ENCODE measurements around the gene TM6SF1. TPM values are rescaled to one million over a fixed set of nuclear protein-coding genes. Genes with fewer than 3 reads are reported as not detected.
A peak's percentile ranks its signal among the peaks of the same experiment; 100 is the strongest.
"Not testable (repeated sequence)": the region's sequence is repeated elsewhere in the genome, so short reads cannot be mapped to it uniquely, and the experiment has no call there.

The TM6SF1 gene
- total RNA-seq, 1 donor from 2014 or later: not detected

- H3K4me2 ChIP-seq; H3K4me3 ChIP-seq; H3K27me3 Mint-ChIP-seq (ENCODE audit: insufficient read depth, low read depth); H3K36me3 Mint-ChIP-seq; H3K4me1 ChIP-seq; H4K20me1 ChIP-seq (ENCODE audit: low read depth); H3K9me3 ChIP-seq (ENCODE audit: low read depth); H3K9ac ChIP-seq; H3K9me3 Mint-ChIP-seq; H3F3A ChIP-seq (ENCODE audit: low read depth); H3K79me2 ChIP-seq (ENCODE audit: low read depth); H3K36me3 ChIP-seq; H2AFZ ChIP-seq (replicated peaks); DNase-seq (ENCODE audit: low spot score); H3K27ac Mint-ChIP-seq; H3K4me3 Mint-ChIP-seq; H3K27me3 ChIP-seq; H3K27ac ChIP-seq; H3K4me1 Mint-ChIP-seq: not testable (repeated sequence)
- TF ChIP-seq CTCF (IDR thresholded peaks at IDR 0.05): peak; percentile 18
These were observed 22.0 kb upstream of the TM6SF1 start for GRCh38 chr15:83085461-83085860.

GRCh38 chr15:83085864-83086552 is 21.4 kb upstream of the TM6SF1 start:
- not testable (repeated sequence) for H3K36me3 Mint-ChIP-seq, H3K27ac Mint-ChIP-seq

GRCh38 chr15:83087576-83087975 is 19.9 kb upstream of the TM6SF1 start:
- Histone ChIP-seq H3K4me2 (no peak overlapping the region), H3K9ac (no peak overlapping the region)

More at GRCh38 chr15:83085864-83086552, 21.4 kb upstream of the TM6SF1 start:
- not testable (repeated sequence) for H3K27me3 ChIP-seq; H3K4me1 ChIP-seq; H3K79me2 ChIP-seq (ENCODE audit: low read depth); H4K20me1 ChIP-seq (ENCODE audit: low read depth); H3K27ac ChIP-seq; H3K9ac ChIP-seq; H3F3A ChIP-seq (ENCODE audit: low read depth); DNase-seq (ENCODE audit: low spot score); H3K27me3 Mint-ChIP-seq (ENCODE audit: insufficient read depth, low read depth); H3K9me3 ChIP-seq (ENCODE audit: low read depth); H2AFZ ChIP-seq (replicated peaks); H3K4me3 Mint-ChIP-seq; H3K4me3 ChIP-seq; H3K4me2 ChIP-seq; H3K36me3 ChIP-seq; H3K9me3 Mint-ChIP-seq; H3K4me1 Mint-ChIP-seq

GRCh38 chr15:83088876-83089275 is 18.6 kb upstream of the TM6SF1 start:
- Histone ChIP-seq H2AFZ (replicated peaks) (no peak overlapping the region), H3K4me1 (peaks cover 10% of the 10 kb centered on the region), H3K9ac (no peak overlapping the region), H3K9me3 (ENCODE audit: low read depth) (no peaks in the 10 kb centered on the region), H3K4me2 (no peak overlapping the region), H3K36me3 (no peaks in the 10 kb centered on the region), H3F3A (ENCODE audit: low read depth) (peaks cover 10% of the 10 kb centered on the region), H3K79me2 (ENCODE audit: low read depth) (no peaks in the 10 kb centered on the region), H3K27ac (no peak overlapping the region), H3K4me3 (no peak overlapping the region), H4K20me1 (ENCODE audit: low read depth) (no peaks in the 10 kb centered on the region), H3K27me3 (no peaks in the 10 kb centered on the region)
- Mint-ChIP-seq H3K36me3 (no peaks in the 10 kb centered on the region), H3K4me3 (no peak overlapping the region), H3K27me3 (ENCODE audit: insufficient read depth, low read depth) (peaks cover 7% of the 10 kb centered on the region), H3K4me1 (peaks cover 18% of the 10 kb centered on the region), H3K9me3 (no peaks in the 10 kb centered on the region), H3K27ac (no peak overlapping the region)
- DNase-seq (ENCODE audit: low spot score): no peak
- TF ChIP-seq EZH2 (IDR thresholded peaks at IDR 0.05) (no peak), EZH2phosphoT487 (IDR thresholded peaks at IDR 0.05) (no peak), CTCF (IDR thresholded peaks at IDR 0.05) (no peak)

More at GRCh38 chr15:83087576-83087975, 19.9 kb upstream of the TM6SF1 start:
- Histone ChIP-seq H3K36me3 (no peaks in the 10 kb centered on the region), H4K20me1 (ENCODE audit: low read depth) (no peaks in the 10 kb centered on the region), H3K27ac (no peak overlapping the region), H2AFZ (replicated peaks) (no peak overlapping the region), H3F3A (ENCODE audit: low read depth) (peaks cover 10% of the 10 kb centered on the region), H3K4me1 (peaks cover 10% of the 10 kb centered on the region), H3K4me3 (no peak overlapping the region), H3K79me2 (ENCODE audit: low read depth) (no peaks in the 10 kb centered on the region), H3K27me3 (no peaks in the 10 kb centered on the region), H3K9me3 (ENCODE audit: low read depth) (no peaks in the 10 kb centered on the region)
- no peak for DNase-seq (ENCODE audit: low spot score)
- no peak overlapping the region for H3K4me3 Mint-ChIP-seq
- H3K27me3 Mint-ChIP-seq (ENCODE audit: insufficient read depth, low read depth): peaks cover 7% of the 10 kb centered on the region
- no peak for TF ChIP-seq CTCF (IDR thresholded peaks at IDR 0.05)
- no peak for TF ChIP-seq EZH2phosphoT487 (IDR thresholded peaks at IDR 0.05)
- no peak for TF ChIP-seq EZH2 (IDR thresholded peaks at IDR 0.05)
- no peak overlapping the region for H3K27ac Mint-ChIP-seq
- H3K36me3 Mint-ChIP-seq: no peaks in the 10 kb centered on the region
- H3K4me1 Mint-ChIP-seq: peaks cover 18% of the 10 kb centered on the region
- H3K9me3 Mint-ChIP-seq: no peaks in the 10 kb centered on the region
